NCI-H2227 treated with DMSO at 0.1 percent for 48 hours (cell line): ENCODE results near the gene HCRTR2.

ENCODE experiments used
- DNase-seq: peaks from one replicate; lab custom pipeline; 2025; lab: John Stamatoyannopoulos, UW

HCRTR2 gene

GRCh38 chr6:55327169-55327568 lies 152.9 kb downstream of the HCRTR2 start, which contains the start of gene GFRAL:
Gene GFRAL (plus strand): TSS chr6:55327469. CDS start chr6:55327555, 86 bp downstream.
- DNase-seq, result no peak
